Measurements from ENCODE around the gene ISYNA1.

GRCh38 chr19:18480006-18480691 lies 42.2 kb upstream of the ISYNA1 start:
- TF ChIP-seq POLR2A (IDR thresholded peaks at IDR 0.05; ENCODE audit: low read length) (no peak), GATA1 (IDR thresholded peaks at IDR 0.05; ENCODE audit: low read depth, low read length) (no peak)

Data from erythroblast (primary cell).